Prostate gland (tissue), 2 donors: ENCODE results near the gene ARHGEF11. TPM values are rescaled to one million over a fixed set of nuclear protein-coding genes. Genes with fewer than 3 reads are reported as not detected.

Experiments used
- DNase-seq: peaks from one replicate; pipeline ENCODE4 v3.0.0-alpha.2; 2019; ENCODE audit warnings: low spot score
- H3K27ac ChIP-seq, 2 donors: fragments of 200-600 bp; sonication (generic); 2 replicates each; pipeline ENCODE4 v1.5.1; 2017 to 2019
- H3K27me3 ChIP-seq: fragments of 200-600 bp; sonication (generic); replicated peaks from 2 replicates; pipeline ENCODE4 v1.5.1; 2019; ENCODE audit not compliant: insufficient read depth
- H3K36me3 ChIP-seq, 2 donors: fragments of 200-600 bp; sonication (generic); 1 replicate in 1 of 2; 2 replicates in 1 of 2; pipeline versions ENCODE4 v1.5.1 to v1.8.1; 2017 to 2019
- H3K4me1 ChIP-seq: fragments of 200-600 bp; sonication (generic); replicated peaks from 2 replicates; pipeline ENCODE4 v1.5.1; 2019
- H3K4me3 ChIP-seq, 2 donors: fragments of 200-600 bp; sonication (generic); 2 replicates each; pipeline ENCODE4 v1.5.1; 2017 to 2019
- H3K9me3 ChIP-seq: fragments of 200-600 bp; sonication (generic); 2 replicates; pipeline ENCODE4 v1.5.1; 2017
- CTCF ChIP-seq, 4 experiments: fragments of 200-600 bp in 2 of 4; fragments of 450-650 bp in 2 of 4; sonication (generic) in 2 of 4; IDR thresholded peaks; 1 replicate in 3 of 4; 2 replicates in 1 of 4; pipeline ENCODE4 v1.5.1; 2016 to 2019; ENCODE audit warnings: antibody characterized with exemption in 4 of 4, mild to moderate bottlenecking in 2 of 4, moderate library complexity in 2 of 4
- POLR2A ChIP-seq: fragments of 450-650 bp; IDR thresholded peaks from one replicate; pipeline ENCODE4 v1.6.1; 2016; ENCODE audit warnings: antibody characterized with exemption, mild to moderate bottlenecking
- POLR2AphosphoS5 ChIP-seq: sonication (generic); formaldehyde crosslinking; IDR thresholded peaks from one replicate; pipeline ENCODE4 v1.6.1; 2017; ENCODE audit warnings: antibody characterized with exemption
- WGBS: methylation state at CpG from one replicate; pipeline ENCODE4 v1.1.5; 2018; 5-methylcytosine and 5-hydroxymethylcytosine counted together
- intact Hi-C: fragments of 100-400 bp; cut with DNase I; formaldehyde crosslinking; loops from one replicate; pipeline ENCODE4 v1.14.2; 2022
- total RNA-seq, 2 donors: library from RNA; depleted of rRNA; stranded (reverse); fragments of >200 nt; gene quantifications; one replicate each; pipeline ENCODE4 v1.1.0, GENCODE V29; 2016

Gene ARHGEF11
- total RNA-seq, 2 donors from 2014 or later = 38.3 to 92.6 TPM

GRCh38 chr1:156980551-156980950, 65.0 kb downstream of the ARHGEF11 start:
- Histone ChIP-seq H3K27ac (no peak overlapping the region), H3K36me3 (peaks cover 3 to 5% of the 10 kb centered on the region in 2 donors), H3K9me3 (no peaks in the 10 kb centered on the region), H3K4me1 (no peaks in the 10 kb centered on the region), H3K27me3 (no peaks in the 10 kb centered on the region), H3K4me3 (no peak overlapping the region)
- no peak for DNase-seq
- TF ChIP-seq POLR2AphosphoS5 (no peak), POLR2A (no peak), CTCF (IDR thresholded peaks at IDR 0.05) (no peak)
- intact Hi-C loops = no loop called here
- 62% methylated on average over 4 of the region's 4 CpGs for WGBS

GRCh38 chr1:156975084-156975483, 70.5 kb downstream of the ARHGEF11 start:
- peaks cover 3 to 6% of the 10 kb centered on the region in 2 donors for H3K36me3 ChIP-seq
- intact Hi-C loops = no loop called here
- DNase-seq = no peak
- no peaks in the 10 kb centered on the region for H3K9me3 ChIP-seq
- 71% methylated on average over 2 of the region's 2 CpGs for WGBS
- H3K27ac ChIP-seq = no peak overlapping the region
- no peak overlapping the region for H3K4me3 ChIP-seq
- TF ChIP-seq POLR2AphosphoS5 = no peak
- no peak for TF ChIP-seq CTCF (IDR thresholded peaks at IDR 0.05)
- no peak for TF ChIP-seq POLR2A
- no peaks in the 10 kb centered on the region for H3K4me1 ChIP-seq
- no peaks in the 10 kb centered on the region for H3K27me3 ChIP-seq

- peaks cover 3 to 6% of the 10 kb centered on the region in 2 donors for H3K36me3 ChIP-seq
- 98% methylated on average over 2 of the region's 2 CpGs for WGBS
These were observed 72.1 kb downstream of the ARHGEF11 start for GRCh38 chr1:156973417-156973816.

GRCh38 chr1:156970017-156970416, 75.5 kb downstream of the ARHGEF11 start:
- TF ChIP-seq POLR2A = no peak
- TF ChIP-seq CTCF (IDR thresholded peaks at IDR 0.05) = no peak
- no peak for TF ChIP-seq POLR2AphosphoS5
- WGBS = 88% methylated on average over 3 of the region's 3 CpGs
- Histone ChIP-seq H3K4me3 (no peak overlapping the region), H3K36me3 (peaks cover 0 to 6% of the 10 kb centered on the region in 2 donors), H3K27me3 (no peaks in the 10 kb centered on the region), H3K9me3 (no peaks in the 10 kb centered on the region), H3K4me1 (no peaks in the 10 kb centered on the region), H3K27ac (no peak overlapping the region)
- intact Hi-C loops = no loop called here
- DNase-seq = no peak

More at GRCh38 chr1:156973417-156973816, 72.1 kb downstream of the ARHGEF11 start:
- no peak overlapping the region for H3K27ac ChIP-seq
- no peaks in the 10 kb centered on the region for H3K4me1 ChIP-seq
- intact Hi-C loops = no loop called here
- no peaks in the 10 kb centered on the region for H3K9me3 ChIP-seq
- no peak for DNase-seq
- no peak overlapping the region for H3K4me3 ChIP-seq
- H3K27me3 ChIP-seq = no peaks in the 10 kb centered on the region
- no peak for TF ChIP-seq CTCF (IDR thresholded peaks at IDR 0.05)
- TF ChIP-seq POLR2A = no peak
- no peak for TF ChIP-seq POLR2AphosphoS5

GRCh38 chr1:156969496-156969895, 76.0 kb downstream of the ARHGEF11 start:
- DNase-seq = no peak
- Histone ChIP-seq H3K36me3 (peaks cover 0 to 2% of the 10 kb centered on the region in 2 donors), H3K9me3 (no peaks in the 10 kb centered on the region), H3K4me1 (no peaks in the 10 kb centered on the region), H3K27me3 (no peaks in the 10 kb centered on the region), H3K27ac (no peak overlapping the region), H3K4me3 (no peak overlapping the region)
- no peak for TF ChIP-seq POLR2A
- no peak for TF ChIP-seq POLR2AphosphoS5
- no peak for TF ChIP-seq CTCF (IDR thresholded peaks at IDR 0.05)
- intact Hi-C loops = no loop called here
- 71% methylated on average over 3 of the region's 3 CpGs for whole genome bisulfite sequencing
